HepG2 (cell line): ENCODE data around the gene STARD10. TPM values are rescaled to one million over a fixed set of nuclear protein-coding genes. Genes with fewer than 3 reads are reported as not detected.

Experiments used
- BCL6 ChIP-seq: IDR thresholded peaks from 2 replicates; pipeline ENCODE4 v1.6.1; 2016; ENCODE audit warnings: missing genetic modification reagents, missing compliant biosample characterization
- CAMTA2 ChIP-seq: sonication (generic); formaldehyde crosslinking; IDR thresholded peaks from 2 replicates; pipeline ENCODE4 v1.4.0; 2020; ENCODE audit warnings: mild to moderate bottlenecking, missing genetic modification reagents, borderline replicate concordance
- CBX1 ChIP-seq: IDR thresholded peaks from one replicate; pipeline ENCODE4 v1.6.1; 2016; ENCODE audit warnings: antibody characterized with exemption, low read depth
- CHD2 ChIP-seq: IDR thresholded peaks from 2 replicates; pipeline ENCODE4 v1.6.1; 2011; ENCODE audit warnings: low read depth, low read length, improper control_type of control experiment
- FOXA1 ChIP-seq, 2 experiments: fragments of 450-650 bp in 1 of 2; sonication (generic) in 1 of 2; formaldehyde crosslinking in 1 of 2; IDR thresholded peaks; 2 replicates each; pipeline versions ENCODE4 v1.4.0 to v1.6.1; 2016 to 2020; ENCODE audit warnings: missing genetic modification reagents in 1 of 2
- GPN1 ChIP-seq: sonication (generic); formaldehyde crosslinking; IDR thresholded peaks from 2 replicates; pipeline ENCODE4 v1.5.1; 2020; ENCODE audit warnings: missing genetic modification reagents, borderline replicate concordance
- HMG20A ChIP-seq: IDR thresholded peaks from 2 replicates; pipeline ENCODE4 v1.6.1; 2016; ENCODE audit warnings: borderline replicate concordance
- JUND ChIP-seq: sonication (generic); formaldehyde crosslinking; IDR thresholded peaks from 2 replicates; pipeline ENCODE4 v1.8.0; 2022; ENCODE audit warnings: mild to moderate bottlenecking, missing genetic modification reagents
- KAT8 ChIP-seq: IDR thresholded peaks from 2 replicates; pipeline ENCODE4 v1.6.1; 2016; ENCODE audit warnings: missing genetic modification reagents, missing compliant biosample characterization
- KDM2A ChIP-seq: sonication (generic); formaldehyde crosslinking; IDR thresholded peaks from 2 replicates; pipeline ENCODE4 v1.4.0; 2020; ENCODE audit warnings: low read depth, missing genetic modification reagents, borderline replicate concordance
- KLF6 ChIP-seq: IDR thresholded peaks from 2 replicates; pipeline ENCODE4 v1.8.0; 2016; ENCODE audit warnings: missing biosample characterization, missing genetic modification reagents
- MXI1 ChIP-seq: IDR thresholded peaks from 3 replicates; pipeline ENCODE4 v1.6.1; 2012; ENCODE audit warnings: low read depth, low read length, inconsistent platforms, borderline replicate concordance
- NFYC ChIP-seq: IDR thresholded peaks from 2 replicates; pipeline ENCODE4 v1.6.1; 2016; ENCODE audit warnings: missing genetic modification reagents, missing compliant biosample characterization
- NR2F6 ChIP-seq, 2 experiments: IDR thresholded peaks; 2 replicates each; pipeline ENCODE4 v1.6.1; 2016; ENCODE audit warnings: antibody characterized with exemption in 1 of 2, mild to moderate bottlenecking in 1 of 2
- PHF5A ChIP-seq: IDR thresholded peaks from one replicate; pipeline ENCODE4 v1.6.1; 2018; ENCODE audit warnings: low read depth, missing genetic modification reagents; ENCODE audit not compliant: unreplicated experiment
- ZBTB39 ChIP-seq: sonication (generic); formaldehyde crosslinking; IDR thresholded peaks from 2 replicates; pipeline ENCODE4 v1.5.0; 2020; ENCODE audit warnings: missing genetic modification reagents
- ZNF225 ChIP-seq: sonication (generic); formaldehyde crosslinking; IDR thresholded peaks from 2 replicates; pipeline ENCODE4 v1.4.0; 2020; ENCODE audit warnings: mild to moderate bottlenecking, missing genetic modification reagents
- ZNF501 ChIP-seq: sonication (generic); formaldehyde crosslinking; IDR thresholded peaks from 2 replicates; pipeline ENCODE4 v1.5.1; 2020; ENCODE audit warnings: mild to moderate bottlenecking, moderate library complexity, missing genetic modification reagents
- ZNF552 ChIP-seq: sonication (generic); formaldehyde crosslinking; IDR thresholded peaks from 2 replicates; pipeline ENCODE4 v1.9.0; 2022; ENCODE audit warnings: missing genetic modification reagents, mild to moderate bottlenecking, borderline replicate concordance
- ZNF761 ChIP-seq: sonication (generic); formaldehyde crosslinking; conservative IDR thresholded peaks from 2 replicates; pipeline ENCODE4 v1.4.0; 2020; ENCODE audit warnings: mild to moderate bottlenecking, missing genetic modification reagents
- polyA plus RNA-seq, 8 experiments: library from polyadenylated mRNA; depleted of rRNA in 3 of 8; stranded (reverse) in 7 of 8; unstranded in 1 of 8; fragments of >200 nt; fragmentation: Illumina TruSeq in 4 of 8; extraction: Trizol in 4 of 8; gene quantifications; 2 replicates each; pipeline versions ENCODE4 v1.2.1 to v1.2.3, GENCODE V29; 2011 to 2016; ENCODE audit warnings: low read depth in 4 of 8, missing spikeins in 1 of 8, mixed read lengths in 1 of 8; ENCODE audit not compliant: insufficient read depth in 1 of 8
- total RNA-seq, 5 experiments: library from RNA; depleted of rRNA; stranded (reverse); fragments of >200 nt; fragmentation: Illumina TruSeq; extraction: Trizol; gene quantifications; 2 replicates each; pipeline ENCODE4 v1.2.3, GENCODE V29; 2016; ENCODE audit warnings: low read depth in 1 of 5
- TF ChIP-seq, protein P1 (sequence below): IDR thresholded peaks from 2 replicates; pipeline ENCODE4 v1.6.1; 2016; ENCODE audit warnings: missing compliant biosample characterization, missing genetic modification reagents, borderline replicate concordance
- TF ChIP-seq, protein P2 (sequence below): sonication (generic); formaldehyde crosslinking; IDR thresholded peaks from 2 replicates; pipeline ENCODE4 v1.4.0; 2020; ENCODE audit warnings: mild to moderate bottlenecking, missing genetic modification reagents
- TF ChIP-seq, protein P3 (sequence below): IDR thresholded peaks from 2 replicates; pipeline ENCODE4 v1.6.1; 2018; ENCODE audit warnings: missing genetic modification reagents

The STARD10 gene
- total and polyA plus RNA-seq, 2 of the 13 experiments (the other 11 are each of a cell fraction or from before 2014, with no cell fraction given) = 260 to 341 TPM

DNA sequence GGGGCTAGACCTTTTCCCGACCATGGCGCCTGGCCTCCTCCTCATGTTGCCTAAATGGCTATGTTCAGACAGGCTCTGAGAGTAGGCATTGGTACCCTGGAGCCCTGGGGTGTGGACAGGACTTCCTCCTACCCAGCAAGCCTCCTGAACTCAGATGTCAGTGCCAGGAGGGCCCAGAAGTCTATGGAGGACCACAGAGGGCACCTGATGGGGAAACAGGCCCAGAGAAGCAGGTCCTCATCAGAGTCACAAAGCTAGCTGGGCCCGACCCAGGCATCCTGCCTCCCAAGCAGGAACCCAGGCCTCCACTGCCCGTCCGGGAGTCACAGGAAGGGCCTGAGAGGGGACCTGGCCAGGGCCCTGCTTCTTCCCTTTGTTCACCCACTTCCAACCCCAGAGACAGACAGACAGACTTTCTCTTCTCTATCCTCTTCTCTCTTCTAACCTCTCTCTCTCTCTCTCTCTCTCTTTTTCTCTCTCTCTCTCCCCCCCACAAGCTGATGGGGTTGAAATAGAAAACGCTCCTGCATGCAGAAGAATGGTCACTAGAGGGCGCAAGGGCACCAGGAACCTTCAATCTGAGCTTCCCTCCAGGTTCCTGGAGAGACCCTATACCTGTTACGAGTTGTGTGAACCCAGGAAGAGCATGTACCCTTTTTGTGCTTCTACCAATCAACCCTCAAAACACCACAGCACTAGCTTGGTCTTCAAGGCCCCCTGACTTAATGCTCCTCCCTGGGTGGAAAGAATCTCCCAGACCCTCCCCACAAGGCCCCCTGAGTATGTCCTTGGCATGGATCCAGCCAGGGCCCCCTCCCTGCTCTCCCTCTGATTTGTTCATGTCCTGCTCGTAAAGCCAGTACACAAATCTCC, 68.8 kb downstream of the STARD10 start (continued):
- no peak for TF ChIP-seq ZNF552 (CRISPR knock-in tag)
- no peak for TF ChIP-seq NFYC
- TF ChIP-seq KAT8 = no peak
- TF ChIP-seq CBX1 = no peak
- TF ChIP-seq PHF5A (CRISPR knock-in tag) = no peak
- TF ChIP-seq, protein P1, sequence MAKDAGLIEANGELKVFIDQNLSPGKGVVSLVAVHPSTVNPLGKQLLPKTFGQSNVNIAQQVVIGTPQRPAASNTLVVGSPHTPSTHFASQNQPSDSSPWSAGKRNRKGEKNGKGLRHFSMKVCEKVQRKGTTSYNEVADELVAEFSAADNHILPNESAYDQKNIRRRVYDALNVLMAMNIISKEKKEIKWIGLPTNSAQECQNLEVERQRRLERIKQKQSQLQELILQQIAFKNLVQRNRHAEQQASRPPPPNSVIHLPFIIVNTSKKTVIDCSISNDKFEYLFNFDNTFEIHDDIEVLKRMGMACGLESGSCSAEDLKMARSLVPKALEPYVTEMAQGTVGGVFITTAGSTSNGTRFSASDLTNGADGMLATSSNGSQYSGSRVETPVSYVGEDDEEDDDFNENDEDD = no peak
- TF ChIP-seq MXI1 = 0 out of 3 replicates have a peak, but pooled peaks have one; percentile 43
- TF ChIP-seq ZBTB39 (CRISPR knock-in tag) = no peak
- no peak for TF ChIP-seq FOXA1 (IDR thresholded peaks at IDR 0.05)
- TF ChIP-seq FOXA1 (CRISPR knock-in tag; IDR thresholded peaks at IDR 0.05) = no peak
- TF ChIP-seq ZNF501 (CRISPR knock-in tag) = no peak
- TF ChIP-seq, protein P2, sequence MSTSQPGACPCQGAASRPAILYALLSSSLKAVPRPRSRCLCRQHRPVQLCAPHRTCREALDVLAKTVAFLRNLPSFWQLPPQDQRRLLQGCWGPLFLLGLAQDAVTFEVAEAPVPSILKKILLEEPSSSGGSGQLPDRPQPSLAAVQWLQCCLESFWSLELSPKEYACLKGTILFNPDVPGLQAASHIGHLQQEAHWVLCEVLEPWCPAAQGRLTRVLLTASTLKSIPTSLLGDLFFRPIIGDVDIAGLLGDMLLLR = no peak
- TF ChIP-seq JUND = no peak
- TF ChIP-seq GPN1 = no peak
- TF ChIP-seq, protein P3, sequence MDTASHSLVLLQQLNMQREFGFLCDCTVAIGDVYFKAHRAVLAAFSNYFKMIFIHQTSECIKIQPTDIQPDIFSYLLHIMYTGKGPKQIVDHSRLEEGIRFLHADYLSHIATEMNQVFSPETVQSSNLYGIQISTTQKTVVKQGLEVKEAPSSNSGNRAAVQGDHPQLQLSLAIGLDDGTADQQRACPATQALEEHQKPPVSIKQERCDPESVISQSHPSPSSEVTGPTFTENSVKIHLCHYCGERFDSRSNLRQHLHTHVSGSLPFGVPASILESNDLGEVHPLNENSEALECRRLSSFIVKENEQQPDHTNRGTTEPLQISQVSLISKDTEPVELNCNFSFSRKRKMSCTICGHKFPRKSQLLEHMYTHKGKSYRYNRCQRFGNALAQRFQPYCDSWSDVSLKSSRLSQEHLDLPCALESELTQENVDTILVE (CRISPR knock-in tag) = no peak
- TF ChIP-seq BCL6 = peak; percentile 62; the same call in 1 of the 2 replicates
- no peak for TF ChIP-seq NR2F6 (IDR thresholded peaks at IDR 0.05)
- peak; percentile 10; the same call in 1 of the 2 replicates for TF ChIP-seq NR2F6 (CRISPR knock-in tag; IDR thresholded peaks at IDR 0.05)
- no peak for TF ChIP-seq CAMTA2
- TF ChIP-seq ZNF225 (CRISPR knock-in tag) = no peak
- no peak for TF ChIP-seq KLF6 (CRISPR knock-in tag)
- no peak for TF ChIP-seq KDM2A
- no peak for TF ChIP-seq CHD2
- no peak for TF ChIP-seq HMG20A
- no peak for TF ChIP-seq ZNF761 (CRISPR knock-in tag)
